Central memory CD8-positive, alpha-beta T cell (primary cell): ENCODE data around the gene SLC6A7.

Source experiments
- ATAC-seq: fragments of 150-1000 bp; cut with Tn5 transposase; replicated peaks from 2 replicates; pipeline ENCODE4 v1.10.0; 2022; ENCODE audit warnings: mild to moderate bottlenecking, moderate FRiP score, moderate number of reproducible peaks; ENCODE audit not compliant: poor library complexity, severe bottlenecking; ENCODE audit errors: extremely low read depth
- DNase-seq, 2 donors: peaks; one replicate each; pipeline ENCODE4 v3.0.0; 2021; ENCODE audit warnings: low spot score in 2 of 2
- H3K27ac Mint-ChIP-seq: one replicate; pipeline ENCODE4 v1.8.0; 2022; ENCODE audit warnings: low read depth, mild to moderate bottlenecking, moderate library complexity, mixed read lengths
- H3K27me3 Mint-ChIP-seq: one replicate; pipeline ENCODE4 v1.8.0; 2022; ENCODE audit warnings: mixed read lengths
- H3K36me3 Mint-ChIP-seq: one replicate; pipeline ENCODE4 v1.8.0; 2022; ENCODE audit warnings: mild to moderate bottlenecking, moderate library complexity, mixed read lengths; ENCODE audit not compliant: insufficient read depth
- H3K4me1 Mint-ChIP-seq: one replicate; pipeline ENCODE4 v1.8.0; 2022; ENCODE audit warnings: mixed read lengths
- H3K4me3 Mint-ChIP-seq: one replicate; pipeline ENCODE4 v1.8.0; 2022; ENCODE audit warnings: mild to moderate bottlenecking, moderate library complexity, mixed read lengths
- H3K9me3 Mint-ChIP-seq: one replicate; pipeline ENCODE4 v1.8.0; 2022; ENCODE audit warnings: mixed read lengths

Gene SLC6A7

DNA sequence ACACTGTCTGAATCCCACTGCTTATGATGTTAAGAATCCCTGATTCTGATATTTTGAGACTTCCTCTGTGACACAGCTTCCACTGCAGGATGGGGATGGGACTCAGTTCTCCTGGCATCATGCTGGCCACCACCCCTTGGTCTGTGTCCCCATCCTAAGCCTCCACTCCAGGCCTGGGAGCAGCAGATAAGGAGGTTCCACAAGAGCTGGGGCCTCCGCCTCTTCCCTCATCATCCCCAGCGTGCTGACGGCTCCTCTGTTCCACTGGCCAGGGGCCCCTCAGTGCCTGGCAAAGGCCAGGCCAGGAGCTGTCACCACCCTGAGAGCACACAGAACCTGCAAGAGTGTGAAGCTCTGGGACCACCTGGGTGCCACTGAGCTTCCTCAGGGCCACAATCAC lies 59.1 kb downstream of the SLC6A7 start:
- ATAC-seq (no peak), DNase-seq (no peak)
- Mint-ChIP-seq H3K27me3 (peaks cover 31% of the 10 kb centered on the region), H3K36me3 (no peaks in the 10 kb centered on the region), H3K27ac (no peak overlapping the region), H3K4me3 (no peak overlapping the region), H3K4me1 (no peaks in the 10 kb centered on the region), H3K9me3 (no peaks in the 10 kb centered on the region)

DNA sequence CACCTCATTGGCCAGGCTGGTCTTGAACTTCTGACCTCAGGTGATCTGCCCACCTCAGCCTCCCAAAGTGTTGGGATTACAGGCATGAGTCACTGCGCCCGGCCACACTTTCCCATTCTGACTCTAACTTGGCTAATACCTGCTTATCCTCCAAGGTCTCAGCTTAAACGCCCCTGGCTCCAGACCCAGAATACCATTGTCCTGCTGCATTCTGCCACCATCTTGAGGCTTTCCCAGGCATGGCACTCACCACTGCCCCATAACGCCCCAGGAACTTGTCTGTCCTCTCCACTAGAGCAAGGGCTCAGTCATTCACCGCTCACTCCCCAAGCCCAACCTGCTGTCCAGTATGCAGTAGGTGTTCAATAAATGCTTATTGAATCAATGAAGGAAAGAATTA lies 59.9 kb downstream of the SLC6A7 start:
- H3K27me3 Mint-ChIP-seq: peaks cover 23% of the 10 kb centered on the region
- ATAC-seq (no peak), DNase-seq (no peak)
- H3K4me3 Mint-ChIP-seq: no peak overlapping the region
- no peaks in the 10 kb centered on the region for H3K4me1 Mint-ChIP-seq
- no peak overlapping the region for H3K27ac Mint-ChIP-seq
- no peaks in the 10 kb centered on the region for H3K36me3 Mint-ChIP-seq
- no peaks in the 10 kb centered on the region for H3K9me3 Mint-ChIP-seq

DNA sequence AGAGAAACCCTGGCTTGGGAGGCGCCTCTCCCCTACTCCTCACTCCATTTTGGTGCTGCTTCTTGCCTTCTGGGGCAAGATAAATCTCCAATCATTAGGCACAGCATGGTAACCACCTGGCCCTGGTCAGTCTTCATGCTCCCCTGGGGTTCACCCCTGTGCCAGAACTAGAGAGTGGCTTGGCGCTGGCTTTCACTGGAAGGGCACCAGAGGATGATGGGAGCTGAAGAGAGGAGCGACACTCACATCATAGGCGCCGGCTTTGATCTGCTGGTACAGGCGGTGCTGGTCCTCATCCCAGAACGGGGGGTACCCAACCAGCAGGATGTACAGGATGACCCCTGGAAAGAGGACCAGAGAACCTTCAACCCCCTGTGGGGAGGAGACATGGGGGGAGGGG lies 61.6 kb downstream of the SLC6A7 start:
- Mint-ChIP-seq H3K9me3 (no peaks in the 10 kb centered on the region), H3K4me1 (no peaks in the 10 kb centered on the region), H3K4me3 (no peak overlapping the region), H3K36me3 (no peaks in the 10 kb centered on the region), H3K27ac (no peak overlapping the region), H3K27me3 (peaks cover 12% of the 10 kb centered on the region)
- DNase-seq: no peak
- ATAC-seq: no peak

DNA sequence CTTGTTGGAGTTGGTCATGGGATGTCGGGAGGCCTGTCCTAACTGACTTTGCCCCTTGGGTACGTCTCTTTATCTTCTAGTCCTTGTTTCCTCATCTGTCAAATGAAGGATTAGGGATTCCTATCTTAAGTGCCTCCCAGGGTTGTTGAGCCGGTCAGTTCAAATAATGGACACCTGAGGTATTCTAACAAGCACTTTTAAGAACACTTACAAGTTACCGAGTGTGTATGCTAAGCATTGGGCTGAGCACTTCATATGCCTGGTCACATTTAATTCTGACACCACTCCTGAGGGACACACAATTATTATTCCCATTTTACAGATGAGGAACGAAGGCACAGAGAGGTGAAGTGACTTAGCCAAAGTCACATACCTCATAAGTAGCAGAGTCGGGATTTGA lies 62.6 kb downstream of the SLC6A7 start:
- Mint-ChIP-seq H3K4me3 (no peak overlapping the region), H3K4me1 (no peaks in the 10 kb centered on the region), H3K36me3 (no peaks in the 10 kb centered on the region), H3K27me3 (peaks cover 12% of the 10 kb centered on the region), H3K9me3 (no peaks in the 10 kb centered on the region), H3K27ac (no peak overlapping the region)
- ATAC-seq (no peak), DNase-seq (no peak)

DNA sequence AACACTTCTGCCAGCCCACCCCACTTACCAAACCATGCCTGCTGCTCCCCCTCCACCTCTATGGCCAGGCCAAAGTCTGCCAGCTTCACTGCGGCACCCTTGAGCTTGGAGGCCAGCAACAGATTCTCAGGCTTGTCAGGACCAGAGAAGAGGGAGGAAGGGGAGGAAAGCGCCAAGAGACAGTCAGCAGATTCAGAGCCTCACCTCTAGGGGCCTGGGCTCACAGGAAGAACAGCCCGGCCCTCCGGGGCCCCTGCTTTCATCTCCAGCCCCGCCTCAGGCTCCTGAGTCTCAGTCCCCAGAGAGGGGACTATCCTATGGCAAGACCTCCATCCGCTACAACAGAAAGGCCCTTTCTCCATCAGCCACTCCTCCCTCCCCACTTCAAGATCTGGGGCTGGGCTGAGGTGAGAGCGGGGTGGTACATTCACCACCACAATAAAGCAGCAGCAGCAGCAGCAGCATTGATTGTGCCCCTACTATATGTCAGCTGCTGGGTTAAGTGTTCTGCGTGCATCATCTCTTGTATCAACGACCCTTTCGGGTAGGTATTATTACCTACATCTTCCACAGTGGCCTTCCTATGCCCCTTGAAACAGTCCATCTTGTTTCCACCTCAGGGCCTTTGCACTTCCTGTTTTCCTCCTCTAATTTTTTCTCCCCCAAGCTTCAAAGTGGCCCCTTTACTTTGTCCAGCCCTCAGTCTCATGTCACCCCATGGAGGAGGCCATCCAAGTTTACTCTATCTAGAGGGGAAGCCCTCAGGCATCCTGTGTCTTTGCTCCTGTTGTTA lies 63.8 kb downstream of the SLC6A7 start:
- Mint-ChIP-seq H3K4me3 (no peak overlapping the region), H3K36me3 (no peaks in the 10 kb centered on the region), H3K27me3 (peaks cover 12% of the 10 kb centered on the region), H3K9me3 (no peaks in the 10 kb centered on the region), H3K27ac (no peak overlapping the region), H3K4me1 (no peaks in the 10 kb centered on the region)
- DNase-seq (no peak), ATAC-seq (no peak)

DNA sequence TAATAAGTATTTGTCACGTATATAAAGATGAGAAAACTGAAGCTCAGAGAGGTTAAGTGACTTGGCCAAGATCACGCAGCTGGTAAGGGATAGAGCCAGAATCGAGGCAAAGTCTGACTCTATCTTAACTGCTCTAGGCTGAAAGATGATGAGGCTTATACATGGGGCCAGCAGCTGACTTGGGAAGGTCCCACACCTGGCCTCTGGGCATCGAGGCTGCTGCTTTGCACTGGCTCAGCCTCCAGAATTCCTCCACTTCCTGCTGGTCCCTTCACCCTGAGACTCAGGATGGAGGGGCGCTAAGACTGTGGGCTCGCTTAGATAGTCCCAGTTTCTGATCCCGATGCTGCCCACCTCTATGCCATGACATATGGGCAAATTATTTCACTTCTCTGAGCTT lies 64.5 kb downstream of the SLC6A7 start:
- no peak overlapping the region for H3K4me3 Mint-ChIP-seq
- no peaks in the 10 kb centered on the region for H3K4me1 Mint-ChIP-seq
- H3K36me3 Mint-ChIP-seq: no peaks in the 10 kb centered on the region
- ATAC-seq: no peak
- H3K27me3 Mint-ChIP-seq: peaks cover 10% of the 10 kb centered on the region
- DNase-seq: no peak
- H3K27ac Mint-ChIP-seq: no peak overlapping the region
- no peaks in the 10 kb centered on the region for H3K9me3 Mint-ChIP-seq

DNA sequence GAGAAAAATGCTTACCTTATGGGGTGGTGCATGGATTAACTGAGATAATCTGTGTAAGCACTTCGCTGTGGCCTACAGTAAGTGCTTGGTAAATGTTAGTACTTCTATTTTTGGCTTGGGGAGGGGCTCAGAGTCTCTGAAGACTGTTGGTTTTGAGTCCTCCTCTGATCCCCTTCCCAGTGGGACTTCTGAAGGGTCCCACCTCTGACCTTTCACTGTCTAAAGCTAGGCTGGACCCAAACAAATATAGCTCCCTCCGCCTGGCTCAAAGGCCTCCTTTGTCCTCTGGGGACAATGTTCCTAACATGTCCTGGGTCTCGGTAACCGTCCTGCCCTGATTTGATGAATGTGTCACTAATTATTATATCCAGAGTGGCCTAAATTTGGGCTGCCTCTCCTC lies 64.9 kb downstream of the SLC6A7 start:
- no peaks in the 10 kb centered on the region for H3K9me3 Mint-ChIP-seq
- ATAC-seq: no peak
- H3K27ac Mint-ChIP-seq: no peak overlapping the region

DNA sequence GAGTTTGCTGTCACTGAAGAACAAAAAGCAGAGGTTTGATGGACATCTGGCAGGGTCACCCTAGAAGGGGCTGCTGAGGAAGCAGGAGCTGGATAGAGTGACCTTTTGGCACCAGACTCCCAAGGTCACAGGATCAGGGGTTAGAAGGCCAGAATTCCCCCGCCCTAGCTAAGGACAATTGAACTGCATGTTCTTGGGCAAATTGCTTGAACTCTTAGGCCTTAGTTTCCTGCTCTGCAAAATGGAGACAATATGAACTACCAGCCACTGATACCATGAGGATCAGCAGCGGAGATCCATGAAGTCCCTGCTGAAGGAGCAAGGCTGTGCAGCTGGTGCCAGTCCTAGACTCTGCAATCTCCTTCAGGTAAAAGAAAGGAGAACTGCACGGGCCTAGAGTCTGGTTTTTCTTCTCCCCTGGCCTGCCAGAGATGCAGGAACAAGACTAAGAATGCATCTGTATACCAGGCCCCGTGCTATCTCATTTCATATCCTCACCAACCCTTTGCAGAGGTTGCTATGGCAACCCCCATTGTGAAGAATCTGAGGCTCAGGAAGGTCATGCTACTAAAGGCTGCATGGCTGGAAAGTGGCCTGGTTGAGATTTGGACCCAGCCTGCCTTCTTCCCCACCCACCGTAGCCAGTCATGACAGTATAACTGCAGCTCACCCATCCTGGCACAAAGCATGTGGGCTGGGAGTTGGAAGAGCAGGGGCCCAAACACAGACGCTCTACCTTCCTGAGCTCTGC lies 66.0 kb downstream of the SLC6A7 start:
- Mint-ChIP-seq H3K36me3 (no peaks in the 10 kb centered on the region), H3K9me3 (no peaks in the 10 kb centered on the region), H3K27me3 (no peaks in the 10 kb centered on the region), H3K4me3 (no peak overlapping the region), H3K4me1 (no peaks in the 10 kb centered on the region), H3K27ac (no peak overlapping the region)
- DNase-seq: no peak
- no peak for ATAC-seq

More for the DNA sequence above, 64.9 kb downstream of the SLC6A7 start:
- no peak for DNase-seq
- Mint-ChIP-seq H3K4me3 (no peak overlapping the region), H3K4me1 (no peaks in the 10 kb centered on the region), H3K27me3 (peaks cover 6% of the 10 kb centered on the region), H3K36me3 (no peaks in the 10 kb centered on the region)

DNA sequence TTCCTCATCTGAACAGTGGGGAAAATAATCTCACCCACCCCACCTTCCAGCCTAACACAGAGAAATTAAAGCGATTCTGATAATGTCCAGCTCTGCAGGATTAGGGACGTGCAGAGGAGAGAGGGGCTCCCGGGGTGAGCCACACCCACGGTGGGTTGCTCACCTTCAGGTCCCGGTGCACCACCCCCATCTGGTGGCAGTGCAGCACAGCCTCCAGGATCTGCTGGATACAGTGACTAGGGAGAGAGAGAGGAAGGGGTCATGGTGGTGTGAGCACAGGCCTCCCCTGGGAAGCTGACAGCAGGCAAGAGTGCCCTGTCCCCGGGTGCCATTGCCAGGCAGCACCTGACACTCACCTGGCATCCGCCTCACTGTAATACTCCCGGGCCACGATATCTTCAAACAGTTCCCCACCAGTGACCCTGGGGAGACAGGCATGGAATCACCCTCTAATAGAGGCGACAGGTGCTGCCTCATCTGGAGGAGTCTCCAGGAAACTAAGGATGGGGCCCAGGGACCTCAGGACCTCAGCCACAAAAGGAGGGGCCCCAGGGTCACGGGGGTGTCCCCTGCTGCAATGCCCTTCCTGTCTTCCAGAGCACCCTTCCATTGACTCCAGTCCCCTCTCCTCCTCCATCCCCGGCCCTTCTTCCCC lies 66.7 kb downstream of the SLC6A7 start:
- Mint-ChIP-seq H3K9me3 (no peaks in the 10 kb centered on the region), H3K27ac (no peak overlapping the region)

DNA sequence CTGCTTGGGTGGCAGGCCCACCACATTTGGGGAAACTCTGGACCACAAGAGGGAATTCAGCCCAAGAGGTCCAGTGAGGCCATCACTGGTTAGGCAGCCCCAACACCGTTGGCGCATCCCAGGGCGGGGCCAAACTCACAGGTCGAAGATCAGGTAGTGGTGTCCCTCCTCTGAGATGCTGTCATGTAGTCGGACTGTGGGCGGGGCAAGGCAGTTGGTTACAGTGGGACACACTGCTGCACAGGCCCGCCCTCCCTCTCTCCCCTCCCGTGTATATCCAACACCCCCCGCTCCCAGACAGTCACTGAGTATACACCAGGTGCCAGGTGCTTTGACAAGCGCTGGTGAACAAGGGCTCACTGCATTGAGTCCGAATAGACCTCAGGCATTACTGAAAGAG lies 67.6 kb downstream of the SLC6A7 start:
- no peak overlapping the region for H3K27ac Mint-ChIP-seq
- DNase-seq (no peak), ATAC-seq (no peak)
- no peak overlapping the region for H3K4me3 Mint-ChIP-seq
- no peaks in the 10 kb centered on the region for H3K36me3 Mint-ChIP-seq
- H3K4me1 Mint-ChIP-seq: no peaks in the 10 kb centered on the region
- H3K27me3 Mint-ChIP-seq: no peaks in the 10 kb centered on the region
- no peaks in the 10 kb centered on the region for H3K9me3 Mint-ChIP-seq

More for the DNA sequence above, 66.7 kb downstream of the SLC6A7 start:
- Mint-ChIP-seq H3K4me1 (no peaks in the 10 kb centered on the region), H3K36me3 (no peaks in the 10 kb centered on the region), H3K4me3 (no peak overlapping the region), H3K27me3 (no peaks in the 10 kb centered on the region)
- no peak for ATAC-seq
- DNase-seq: no peak

DNA sequence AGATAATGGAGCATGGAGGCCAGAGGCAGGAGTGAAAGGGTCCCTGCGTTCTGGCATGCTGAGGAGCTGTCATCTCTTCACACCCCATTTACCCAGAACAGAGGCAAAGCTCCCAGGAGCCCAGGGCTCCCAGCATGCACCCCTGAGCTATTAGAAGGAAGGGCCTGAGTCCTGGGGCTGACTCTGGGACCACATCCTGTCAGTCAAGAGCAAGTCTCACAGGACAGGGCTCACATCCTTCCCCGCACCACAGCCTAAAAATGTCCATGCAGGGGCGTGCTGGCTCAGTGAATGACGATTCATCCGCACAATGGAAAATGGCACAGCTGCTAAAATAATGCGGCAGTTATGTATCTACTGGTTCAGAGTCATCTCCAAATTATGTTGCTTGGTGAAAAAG lies 68.3 kb downstream of the SLC6A7 start:
- Mint-ChIP-seq H3K9me3 (no peaks in the 10 kb centered on the region), H3K27me3 (no peaks in the 10 kb centered on the region), H3K36me3 (no peaks in the 10 kb centered on the region), H3K4me1 (no peaks in the 10 kb centered on the region), H3K4me3 (no peak overlapping the region), H3K27ac (no peak overlapping the region)
- ATAC-seq (no peak), DNase-seq (no peak)
